Smooth muscle cell (in vitro differentiated cells): Measurements from ENCODE around the gene CTSO. TPM values are rescaled to one million over a fixed set of nuclear protein-coding genes. Genes with fewer than 3 reads are reported as not detected.

ENCODE experiments used
- DNase-seq: peaks from one replicate; lab custom pipeline; 2025; ENCODE audit not compliant: unreplicated experiment; lab: John Stamatoyannopoulos, UW
- H2AFZ ChIP-seq: fragments of 200-600 bp; sonication (generic); 2 replicates; pipeline ENCODE4 v1.6.0; 2016; ENCODE audit warnings: antibody characterized with exemption, low read depth, mild to moderate bottlenecking
- H3F3A ChIP-seq: fragments of 200-600 bp; sonication (generic); 2 replicates; pipeline ENCODE4 v1.6.0; 2017; ENCODE audit warnings: antibody characterized with exemption, low read depth
- H3K27ac ChIP-seq: fragments of 200-600 bp; sonication (generic); 2 replicates; pipeline ENCODE4 v1.5.1; 2016; ENCODE audit warnings: low read depth, mild to moderate bottlenecking
- H3K27me3 ChIP-seq: fragments of 200-600 bp; sonication (generic); 2 replicates; pipeline ENCODE4 v1.6.1; 2016; ENCODE audit warnings: low read depth, mild to moderate bottlenecking
- H3K36me3 ChIP-seq: fragments of 200-600 bp; sonication (generic); 2 replicates; pipeline ENCODE4 v1.5.1; 2016; ENCODE audit warnings: low read depth
- H3K4me1 ChIP-seq: fragments of 200-600 bp; sonication (generic); 2 replicates; pipeline ENCODE4 v1.5.1; 2016; ENCODE audit warnings: low read depth
- H3K4me2 ChIP-seq: fragments of 200-600 bp; sonication (generic); 2 replicates; pipeline ENCODE4 v1.6.0; 2016; ENCODE audit warnings: mild to moderate bottlenecking
- H3K4me3 ChIP-seq: fragments of 200-600 bp; sonication (generic); 2 replicates; pipeline ENCODE4 v1.5.1; 2016; ENCODE audit warnings: mild to moderate bottlenecking
- H3K79me2 ChIP-seq: fragments of 200-600 bp; sonication (generic); 2 replicates; pipeline ENCODE4 v1.6.0; 2016; ENCODE audit warnings: low read depth, mild to moderate bottlenecking
- H3K9ac ChIP-seq: fragments of 200-600 bp; sonication (generic); 2 replicates; pipeline ENCODE4 v1.6.0; 2016; ENCODE audit warnings: low read depth
- H3K9me3 ChIP-seq: fragments of 200-600 bp; sonication (generic); replicated peaks from 2 replicates; pipeline ENCODE4 v1.5.1; 2016; ENCODE audit warnings: low read depth
- H4K20me1 ChIP-seq: fragments of 200-600 bp; sonication (generic); 2 replicates; pipeline ENCODE4 v1.6.0; 2016; ENCODE audit warnings: low read depth
- CTCF ChIP-seq: fragments of 200-600 bp; sonication (generic); IDR thresholded peaks from 2 replicates; pipeline ENCODE4 v1.5.1; 2017; ENCODE audit warnings: borderline replicate concordance, mild to moderate bottlenecking, antibody characterized with exemption; ENCODE audit not compliant: insufficient read depth, poor library complexity, severe bottlenecking
- WGBS: methylation state at CpG from one replicate; pipeline ENCODE4 v1.1.7; 2016; ENCODE audit warnings: low lambda C conversion rate; 5-methylcytosine and 5-hydroxymethylcytosine counted together
- polyA plus RNA-seq: library from polyadenylated mRNA; unstranded; fragments of >200 nt; fragmentation: Nextera tagmentation; extraction: Ambion mirVana; gene quantifications from 2 replicates; pipeline ENCODE4 v1.2.1, GENCODE V29; 2016
- total RNA-seq: library from RNA; depleted of rRNA; stranded (reverse); fragments of >200 nt; gene quantifications from 2 replicates; pipeline ENCODE4 v1.2.3, GENCODE V29; 2014

The CTSO gene
- total and polyA plus RNA-seq, 2 experiments from 2014 or later, result 15.4 to 19.2 TPM

DNA sequence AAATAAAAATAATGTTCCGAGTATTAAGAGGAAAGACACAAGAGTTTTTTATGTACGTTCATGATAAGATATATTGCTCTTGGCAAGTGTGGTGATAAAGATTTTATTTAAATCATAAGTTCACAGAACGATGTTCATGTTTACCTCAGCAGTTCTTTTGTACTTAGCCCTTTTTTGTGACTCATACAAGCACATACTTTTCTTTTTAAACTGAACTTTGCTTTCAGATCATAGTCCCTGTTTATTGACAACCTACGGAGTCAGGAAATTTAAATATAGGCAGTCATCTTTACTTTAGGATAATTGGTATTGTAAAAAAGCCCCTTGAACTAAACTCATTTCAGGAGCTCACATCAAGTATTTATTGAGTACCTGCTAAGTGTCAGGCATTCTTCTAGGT is 1.3 kb upstream of the CTSO start:
- Histone ChIP-seq H2AFZ (no peak overlapping the region), H3K27me3 (no peaks in the 10 kb centered on the region), H3K9ac (no peak overlapping the region), H3K9me3 (no peaks in the 10 kb centered on the region), H3F3A (peaks cover 9% of the 10 kb centered on the region), H4K20me1 (no peaks in the 10 kb centered on the region), H3K79me2 (peaks cover 7% of the 10 kb centered on the region), H3K4me1 (peaks cover 7% of the 10 kb centered on the region), H3K36me3 (no peaks in the 10 kb centered on the region), H3K27ac (no peak overlapping the region), H3K4me2 (no peak overlapping the region), H3K4me3 (no peak overlapping the region)
- WGBS, result 67% methylated on average over 4 of the region's 4 CpGs
- no peak for TF ChIP-seq CTCF
- no peak for DNase-seq

DNA sequence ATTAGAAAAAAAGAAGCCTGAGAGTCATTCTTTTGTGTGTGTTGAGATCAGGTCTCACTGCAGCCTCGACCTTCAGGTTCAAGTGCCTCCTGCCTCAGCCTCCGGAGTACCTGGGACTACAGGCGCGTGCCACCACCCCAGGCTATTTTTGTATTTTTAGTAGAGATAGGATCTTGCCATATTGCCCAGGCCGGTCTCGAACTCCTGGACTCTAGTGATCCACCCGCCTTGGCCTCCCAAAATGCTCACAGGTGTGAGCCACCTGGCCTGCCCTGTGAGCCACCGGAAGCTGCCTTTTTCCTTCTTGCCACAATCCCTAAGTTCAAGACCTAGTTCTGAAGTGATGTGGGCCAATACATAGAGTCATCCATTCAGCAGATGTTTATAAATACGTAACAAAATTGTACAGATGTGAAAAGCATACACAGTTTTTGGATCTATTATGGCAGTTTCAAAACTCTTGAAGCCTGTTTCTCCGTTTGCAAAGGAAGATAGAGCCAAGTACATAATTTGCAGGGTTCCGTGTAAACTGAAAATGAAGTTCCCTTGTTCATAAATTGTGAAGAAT is 536 bp upstream of the CTSO start:
- H3K9me3 ChIP-seq, result no peaks in the 10 kb centered on the region
- peaks cover 7% of the 10 kb centered on the region for H3K79me2 ChIP-seq
- TF ChIP-seq CTCF, result no peak
- peaks cover 7% of the 10 kb centered on the region for H3K4me1 ChIP-seq
- DNase-seq, result no peak
- H3K4me3 ChIP-seq, result peak overlapping the region; percentile 72
- peak overlapping the region; percentile 99 for H2AFZ ChIP-seq
- H3K36me3 ChIP-seq, result no peaks in the 10 kb centered on the region
- peak overlapping the region; percentile 93 for H3K4me2 ChIP-seq
- H3K27me3 ChIP-seq, result no peaks in the 10 kb centered on the region
- peak overlapping the region; percentile 90 for H3K9ac ChIP-seq
- H3F3A ChIP-seq, result peaks cover 9% of the 10 kb centered on the region
- H4K20me1 ChIP-seq, result no peaks in the 10 kb centered on the region
- WGBS, result 93% methylated on average over 11 of the region's 11 CpGs
- H3K27ac ChIP-seq, result peak overlapping the region; percentile 94

- Histone ChIP-seq H3F3A (peaks cover 9% of the 10 kb centered on the region), H3K79me2 (peaks cover 7% of the 10 kb centered on the region), H3K27ac (peak overlapping the region; percentile 94), H4K20me1 (no peaks in the 10 kb centered on the region), H3K4me2 (peak overlapping the region; percentile 93), H3K9ac (peak overlapping the region; percentile 90), H3K27me3 (no peaks in the 10 kb centered on the region), H3K36me3 (no peaks in the 10 kb centered on the region), H2AFZ (peak overlapping the region; percentile 96), H3K4me3 (peak overlapping the region; percentile 72), H3K9me3 (no peaks in the 10 kb centered on the region), H3K4me1 (peaks cover 14% of the 10 kb centered on the region)
- TF ChIP-seq CTCF, result no peak
- WGBS, result 53% methylated on average over 6 of the region's 6 CpGs
- no peak for DNase-seq
These were observed 1.2 kb downstream of the CTSO start for GRCh38 chr4:155952501-155952901.

DNA sequence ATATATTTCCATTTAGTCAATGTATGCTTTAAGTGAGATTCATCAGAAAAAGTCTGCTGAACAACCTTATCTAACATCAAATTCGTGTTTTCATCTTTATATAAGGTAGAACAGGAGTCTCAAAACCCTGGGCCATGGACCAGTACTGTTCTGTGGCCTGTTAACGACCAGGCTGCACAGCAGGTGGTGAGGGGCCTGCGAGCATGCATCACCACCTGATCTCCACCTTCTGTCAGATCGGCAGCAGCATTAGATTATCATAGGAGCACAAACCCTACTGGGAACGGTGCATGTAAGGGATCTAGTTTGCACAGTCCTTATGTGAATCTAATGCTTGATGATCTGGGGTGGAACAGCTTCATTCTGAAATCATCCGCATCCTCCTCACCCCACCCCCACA is 3.2 kb downstream of the CTSO start:
- 76% methylated on average over 6 of the region's 6 CpGs for WGBS
- peaks cover 7% of the 10 kb centered on the region for H3K79me2 ChIP-seq
- H3K4me3 ChIP-seq, result no peak overlapping the region
- no peaks in the 10 kb centered on the region for H3K27me3 ChIP-seq
- no peak for TF ChIP-seq CTCF
- DNase-seq, result no peak
- H3K36me3 ChIP-seq, result no peaks in the 10 kb centered on the region
- H3K4me2 ChIP-seq, result no peak overlapping the region
- H3K4me1 ChIP-seq, result peaks cover 14% of the 10 kb centered on the region
- no peak overlapping the region for H2AFZ ChIP-seq
- H3K9ac ChIP-seq, result no peak overlapping the region
- no peaks in the 10 kb centered on the region for H4K20me1 ChIP-seq
- peaks cover 5% of the 10 kb centered on the region for H3F3A ChIP-seq
- H3K9me3 ChIP-seq, result no peaks in the 10 kb centered on the region
- no peak overlapping the region for H3K27ac ChIP-seq
